CD4-positive, CD25-positive, alpha-beta regulatory T cell (primary cell): ENCODE measurements around the gene BTRC. TPM values are rescaled to one million over a fixed set of nuclear protein-coding genes. Genes with fewer than 3 reads are reported as not detected.
"Not testable (repeated sequence)": the region's sequence is repeated elsewhere in the genome, so short reads cannot be mapped to it uniquely, and the experiment has no call there.

Experiments used
- ATAC-seq, 2 donors: fragments of 150-1000 bp; cut with Tn5 transposase; one replicate each; pipeline ENCODE4 v1.10.0; 2021; ENCODE audit warnings: low read depth in 2 of 2, moderate number of reproducible peaks in 2 of 2, moderate library complexity in 1 of 2
- DNase-seq, 3 donors: peaks; one replicate each; pipeline versions ENCODE4 v3.0.0 to v3.0.0-alpha.2; 2012 to 2022; ENCODE audit warnings: mixed read lengths in 1 of 3
- H3K27ac ChIP-seq: one replicate; pipeline ENCODE4 v1.7.0; 2013; ENCODE audit warnings: mild to moderate bottlenecking, low read length; ENCODE audit not compliant: insufficient read depth, poor library complexity, severe bottlenecking
- H3K27me3 ChIP-seq: one replicate; pipeline ENCODE4 v1.7.0; 2013; ENCODE audit warnings: low read length; ENCODE audit not compliant: control insufficient read depth, insufficient read depth
- H3K36me3 ChIP-seq: one replicate; pipeline ENCODE4 v1.7.0; 2013; ENCODE audit warnings: mild to moderate bottlenecking, low read length, moderate library complexity; ENCODE audit not compliant: control insufficient read depth, insufficient read depth
- H3K4me1 ChIP-seq: 2 replicates; pipeline ENCODE4 v1.7.0; 2013; ENCODE audit warnings: mild to moderate bottlenecking, low read length; ENCODE audit not compliant: insufficient read depth, control insufficient read depth, poor library complexity, severe bottlenecking
- H3K4me3 ChIP-seq: one replicate; pipeline ENCODE4 v1.7.0; 2013; ENCODE audit warnings: low read depth, mild to moderate bottlenecking, low read length, moderate library complexity
- H3K9me3 ChIP-seq, 2 experiments: 1 replicate in 1 of 2; 2 replicates in 1 of 2; pipeline ENCODE4 v1.7.0; 2013; ENCODE audit warnings: low read length in 2 of 2, mild to moderate bottlenecking in 1 of 2, moderate library complexity in 1 of 2; ENCODE audit not compliant: control insufficient read depth in 2 of 2
- H3K27ac Mint-ChIP-seq, 3 donors: one replicate each; pipeline ENCODE4 v1.8.0; 2020 to 2022; ENCODE audit warnings: mild to moderate bottlenecking in 3 of 3, mixed read lengths in 3 of 3, moderate library complexity in 2 of 3
- H3K27me3 Mint-ChIP-seq: one replicate; pipeline ENCODE4 v1.8.0; 2022; ENCODE audit warnings: mild to moderate bottlenecking, mixed read lengths
- H3K36me3 Mint-ChIP-seq: one replicate; pipeline ENCODE4 v1.8.0; 2020; ENCODE audit warnings: mixed read lengths
- H3K4me1 Mint-ChIP-seq, 4 donors: one replicate each; pipeline ENCODE4 v1.8.0; 2020 to 2022; ENCODE audit warnings: mixed read lengths in 4 of 4, mild to moderate bottlenecking in 1 of 4
- H3K4me3 Mint-ChIP-seq, 4 donors: one replicate each; pipeline ENCODE4 v1.8.0; 2020 to 2022; ENCODE audit warnings: mild to moderate bottlenecking in 4 of 4, mixed read lengths in 4 of 4, moderate library complexity in 3 of 4
- H3K9me3 Mint-ChIP-seq, 7 donors: one replicate each; pipeline ENCODE4 v1.8.0; 2020 to 2022; ENCODE audit warnings: mixed read lengths in 7 of 7, mild to moderate bottlenecking in 3 of 7, moderate library complexity in 2 of 7
- polyA plus RNA-seq, 4 donors: library from polyadenylated mRNA; unstranded; fragments of 300-500 nt; fragmentation: Illumina TruSeq; gene quantifications; one replicate each; pipeline ENCODE4 v1.2.3, GENCODE V29; 2021
- total RNA-seq: library from RNA; stranded (reverse); gene quantifications from one replicate; pipeline ENCODE4 v1.2.3, GENCODE V29; 2022

BTRC gene
- total and polyA plus RNA-seq, 5 donors from 2014 or later = 6.1 to 17.8 (median 8.9) TPM

GRCh38 chr10:101360090-101360489 is 6.1 kb downstream of the BTRC start:
- peaks cover 12% of the 10 kb centered on the region for H3K36me3 Mint-ChIP-seq
- peaks cover 18 to 39% (median 26%) of the 10 kb centered on the region in 4 donors for H3K4me1 Mint-ChIP-seq
- not testable (repeated sequence) for H3K27ac Mint-ChIP-seq, H3K4me1 ChIP-seq, ATAC-seq, DNase-seq, H3K36me3 ChIP-seq, H3K27me3 Mint-ChIP-seq, H3K9me3 ChIP-seq, H3K27me3 ChIP-seq, H3K4me3 Mint-ChIP-seq, H3K27ac ChIP-seq, H3K4me3 ChIP-seq, H3K9me3 Mint-ChIP-seq

GRCh38 chr10:101360841-101361240 is 6.9 kb downstream of the BTRC start:
- Mint-ChIP-seq H3K4me1 (peaks cover 17 to 32% (median 24%) of the 10 kb centered on the region in 4 donors), H3K36me3 (peaks cover 12% of the 10 kb centered on the region)
- H3K27me3 ChIP-seq, H3K27me3 Mint-ChIP-seq, ATAC-seq, H3K9me3 ChIP-seq, H3K4me3 ChIP-seq, DNase-seq, H3K4me3 Mint-ChIP-seq, H3K9me3 Mint-ChIP-seq, H3K27ac Mint-ChIP-seq, H3K36me3 ChIP-seq, H3K27ac ChIP-seq, H3K4me1 ChIP-seq: not testable (repeated sequence)

GRCh38 chr10:101363850-101364400 is 10.0 kb downstream of the BTRC start:
- no peak for ATAC-seq
- Histone ChIP-seq H3K27ac (no peak overlapping the region), H3K4me3 (no peak overlapping the region), H3K27me3 (no peaks in the 10 kb centered on the region), H3K9me3 (no peaks in the 10 kb centered on the region), H3K36me3 (no peaks in the 10 kb centered on the region), H3K4me1 (no peaks in the 10 kb centered on the region)
- no peak overlapping the region for H3K4me3 Mint-ChIP-seq
- H3K9me3 Mint-ChIP-seq = no peaks in the 10 kb centered on the region
- H3K27me3 Mint-ChIP-seq = no peaks in the 10 kb centered on the region
- H3K36me3 Mint-ChIP-seq = peaks cover 2% of the 10 kb centered on the region
- no peak overlapping the region for H3K27ac Mint-ChIP-seq
- H3K4me1 Mint-ChIP-seq = peaks cover 14 to 24% (median 19%) of the 10 kb centered on the region in 4 donors
- DNase-seq = no peak

- H3K27me3 ChIP-seq = no peaks in the 10 kb centered on the region
- ATAC-seq (no peak), DNase-seq (no peak)
- H3K4me1 Mint-ChIP-seq = peaks cover 13 to 27% (median 20%) of the 10 kb centered on the region in 4 donors
- H3K9me3 Mint-ChIP-seq = no peaks in the 10 kb centered on the region
- peaks cover 8% of the 10 kb centered on the region for H3K36me3 Mint-ChIP-seq
- H3K4me1 ChIP-seq = no peaks in the 10 kb centered on the region
- H3K4me3 ChIP-seq = no peak overlapping the region
- H3K36me3 ChIP-seq = no peaks in the 10 kb centered on the region
- no peak overlapping the region for H3K27ac Mint-ChIP-seq
- no peak overlapping the region for H3K4me3 Mint-ChIP-seq
- H3K27me3 Mint-ChIP-seq = no peaks in the 10 kb centered on the region
- no peaks in the 10 kb centered on the region for H3K9me3 ChIP-seq
- no peak overlapping the region for H3K27ac ChIP-seq
Measured at GRCh38 chr10:101364721-101365120, 10.8 kb downstream of the BTRC start.

DNA sequence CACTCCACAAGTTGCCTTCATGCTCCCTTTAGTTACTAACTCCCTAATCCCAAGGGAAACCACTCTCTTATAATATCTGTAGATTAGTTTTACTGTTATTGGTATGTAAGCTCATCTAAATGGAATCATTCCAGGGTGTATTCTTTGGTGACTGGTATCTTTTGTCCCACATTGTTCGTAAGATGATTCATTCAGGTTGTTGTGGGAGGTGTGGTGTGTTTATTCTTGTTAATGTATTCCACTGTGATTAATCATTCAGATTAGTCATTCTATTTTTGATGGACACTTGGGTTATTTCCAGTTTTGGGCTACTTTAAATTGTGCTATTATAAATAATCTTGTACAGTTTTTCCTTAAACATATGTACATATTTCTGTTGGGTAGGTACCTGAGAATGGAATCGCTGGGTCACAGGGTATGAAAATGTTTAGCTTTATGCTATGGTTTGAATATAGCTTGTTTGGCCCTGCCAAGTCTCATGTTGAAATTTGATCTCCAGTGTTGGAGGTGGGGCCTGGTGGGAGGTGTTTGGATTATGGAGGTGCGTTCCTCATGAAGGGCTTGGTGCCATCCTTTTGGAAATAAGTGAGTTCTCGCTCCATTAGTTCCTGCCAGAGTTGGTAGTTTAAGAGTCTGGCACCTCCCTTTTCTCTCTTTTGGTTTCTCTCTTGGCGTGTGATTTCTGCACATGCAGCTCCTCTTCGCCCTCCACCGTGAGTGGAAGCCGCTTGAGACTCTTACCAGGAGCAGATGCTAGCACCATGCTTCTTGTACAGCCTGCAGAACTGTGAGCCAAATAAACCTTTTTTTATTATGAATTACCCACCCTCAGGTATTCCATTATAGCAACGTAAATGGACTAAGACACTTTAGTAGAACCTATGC is 13.8 kb downstream of the BTRC start:
- Histone ChIP-seq H3K27me3 (no peaks in the 10 kb centered on the region), H3K4me3 (no peak overlapping the region), H3K36me3 (no peaks in the 10 kb centered on the region), H3K9me3 (no peaks in the 10 kb centered on the region), H3K4me1 (no peaks in the 10 kb centered on the region), H3K27ac (no peak overlapping the region)
- H3K27ac Mint-ChIP-seq = no peak overlapping the region
- H3K4me1 Mint-ChIP-seq = peaks cover 11 to 28% (median 19%) of the 10 kb centered on the region in 4 donors
- H3K9me3 Mint-ChIP-seq = no peaks in the 10 kb centered on the region
- ATAC-seq = no peak
- no peaks in the 10 kb centered on the region for H3K27me3 Mint-ChIP-seq
- H3K36me3 Mint-ChIP-seq = peaks cover 22% of the 10 kb centered on the region
- DNase-seq = no peak
- peak overlapping the region in 1 of 4 donors; percentile 24 for H3K4me3 Mint-ChIP-seq

- DNase-seq (no peak), ATAC-seq (no peak)
- peaks cover 0 to 3% (median 0%) of the 10 kb centered on the region in 7 donors for H3K9me3 Mint-ChIP-seq
- no peaks in the 10 kb centered on the region for H3K27me3 Mint-ChIP-seq
- no peak overlapping the region for H3K27ac ChIP-seq
- H3K36me3 ChIP-seq = peaks cover 2% of the 10 kb centered on the region
- H3K27ac Mint-ChIP-seq = no peak overlapping the region
- no peak overlapping the region for H3K4me3 Mint-ChIP-seq
- no peaks in the 10 kb centered on the region for H3K4me1 ChIP-seq
- H3K27me3 ChIP-seq = no peaks in the 10 kb centered on the region
- H3K36me3 Mint-ChIP-seq = peaks cover 43% of the 10 kb centered on the region
- H3K9me3 ChIP-seq = no peaks in the 10 kb centered on the region
- H3K4me3 ChIP-seq = no peak overlapping the region
- peaks cover 16 to 26% (median 20%) of the 10 kb centered on the region in 4 donors for H3K4me1 Mint-ChIP-seq
Measured at GRCh38 chr10:101373063-101373462, 19.1 kb downstream of the BTRC start.

- H3K9me3 Mint-ChIP-seq, DNase-seq: not testable (repeated sequence)
Measured at GRCh38 chr10:101373993-101374392, 20.0 kb downstream of the BTRC start.

More at GRCh38 chr10:101373993-101374392, 20.0 kb downstream of the BTRC start:
- not testable (repeated sequence) for H3K36me3 ChIP-seq, H3K9me3 ChIP-seq, H3K27ac ChIP-seq, H3K27me3 ChIP-seq, H3K27ac Mint-ChIP-seq, H3K4me3 Mint-ChIP-seq, H3K27me3 Mint-ChIP-seq, H3K4me1 ChIP-seq, H3K4me3 ChIP-seq, ATAC-seq
- H3K36me3 Mint-ChIP-seq = peaks cover 42% of the 10 kb centered on the region
- H3K4me1 Mint-ChIP-seq = peaks cover 17 to 25% (median 19%) of the 10 kb centered on the region in 4 donors
